Retinal pigment epithelial cell (primary cell): ENCODE measurements around the gene PIK3CA.
"Not testable (repeated sequence)": the region's sequence is repeated elsewhere in the genome, so short reads cannot be mapped to it uniquely, and the experiment has no call there.

ENCODE experiments used
- DNase-seq: peaks from one replicate; pipeline ENCODE4 v3.0.0-alpha.2; 2010; ENCODE audit warnings: low read depth
- H3K4me3 ChIP-seq: 2 replicates; pipeline ENCODE4 v1.5.1; 2011; ENCODE audit warnings: mild to moderate bottlenecking, low read length, control low read depth, moderate library complexity
- CTCF ChIP-seq: conservative IDR thresholded peaks from 2 replicates; pipeline ENCODE4 v1.5.1; 2011; ENCODE audit warnings: low read depth, low read length, control low read depth, inconsistent platforms

PIK3CA gene

GRCh38 chr3:179229177-179229576 is 81.0 kb downstream of the PIK3CA start:
- no peak for DNase-seq
- H3K4me3 ChIP-seq, result no peak overlapping the region
- no peak for TF ChIP-seq CTCF

GRCh38 chr3:179233043-179233442 is 84.9 kb downstream of the PIK3CA start:
- no peak for DNase-seq
- TF ChIP-seq CTCF, result no peak
- H3K4me3 ChIP-seq, result no peak overlapping the region

DNA sequence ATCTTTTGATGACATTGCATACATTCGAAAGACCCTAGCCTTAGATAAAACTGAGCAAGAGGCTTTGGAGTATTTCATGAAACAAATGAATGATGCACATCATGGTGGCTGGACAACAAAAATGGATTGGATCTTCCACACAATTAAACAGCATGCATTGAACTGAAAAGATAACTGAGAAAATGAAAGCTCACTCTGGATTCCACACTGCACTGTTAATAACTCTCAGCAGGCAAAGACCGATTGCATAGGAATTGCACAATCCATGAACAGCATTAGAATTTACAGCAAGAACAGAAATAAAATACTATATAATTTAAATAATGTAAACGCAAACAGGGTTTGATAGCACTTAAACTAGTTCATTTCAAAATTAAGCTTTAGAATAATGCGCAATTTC is 86.0 kb downstream of the PIK3CA start:
- DNase-seq, result no peak
- H3K4me3 ChIP-seq, result no peak overlapping the region
- no peak for TF ChIP-seq CTCF

- TF ChIP-seq CTCF, result no peak
- DNase-seq, result no peak
These were observed 88.6 kb downstream of the PIK3CA start for GRCh38 chr3:179236669-179237301.

GRCh38 chr3:179240299-179240698 is 92.1 kb downstream of the PIK3CA start:
- DNase-seq, H3K4me3 ChIP-seq: not testable (repeated sequence)

More at GRCh38 chr3:179236669-179237301, 88.6 kb downstream of the PIK3CA start:
- H3K4me3 ChIP-seq, result no peak overlapping the region

GRCh38 chr3:179242859-179243258 is 94.7 kb downstream of the PIK3CA start:
- H3K4me3 ChIP-seq, DNase-seq: not testable (repeated sequence)

DNA sequence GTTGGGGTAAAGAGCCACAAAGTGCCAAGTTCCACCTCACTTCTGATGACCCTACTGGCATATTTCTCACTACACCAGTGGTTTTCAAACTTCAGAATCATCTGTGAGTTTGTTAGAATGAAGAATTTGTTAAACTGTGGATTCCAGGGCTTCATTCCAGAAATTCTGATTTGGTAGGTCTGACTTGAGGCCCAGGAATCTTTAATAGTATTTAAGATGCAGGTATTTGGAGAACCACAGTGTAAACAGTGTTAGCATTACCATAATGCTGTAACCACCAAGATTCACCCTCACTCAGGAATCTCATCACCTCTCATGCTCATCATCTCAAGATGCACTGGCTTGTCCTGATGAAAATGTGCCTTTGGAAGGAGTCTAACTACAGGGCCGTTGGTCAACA is 96.7 kb downstream of the PIK3CA start:
- no peak for TF ChIP-seq CTCF
- no peak overlapping the region for H3K4me3 ChIP-seq
- no peak for DNase-seq

GRCh38 chr3:179247289-179248015 is 99.3 kb downstream of the PIK3CA start:
- no peak for TF ChIP-seq CTCF
- no peak for DNase-seq
- no peak overlapping the region for H3K4me3 ChIP-seq
